ENCODE results near the gene STK11.
"Not testable (repeated sequence)": the region's sequence is repeated elsewhere in the genome, so short reads cannot be mapped to it uniquely, and the experiment has no call there.

STK11 gene

DNA sequence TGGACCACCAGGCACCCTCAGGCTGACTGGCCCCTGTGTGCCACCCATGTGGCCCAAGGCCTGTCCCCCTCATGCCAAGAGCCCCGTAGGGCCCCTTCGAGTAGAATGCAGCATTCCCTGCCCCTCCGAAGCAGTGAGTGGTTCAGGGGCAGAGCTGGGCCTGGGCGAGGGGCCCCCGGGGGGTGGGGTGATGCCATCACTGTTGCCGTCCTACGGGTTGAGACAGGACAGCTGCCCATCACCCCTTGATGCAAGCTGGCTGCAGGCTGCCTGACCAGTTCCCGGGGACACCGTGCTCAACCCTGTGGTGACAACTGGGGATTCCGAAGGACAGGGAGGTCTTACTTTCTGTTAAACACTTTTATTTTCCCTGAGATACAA lies 36.2 kb upstream of the STK11 start:
- no peak for DNase-seq (ENCODE audit: low spot score)

DNA sequence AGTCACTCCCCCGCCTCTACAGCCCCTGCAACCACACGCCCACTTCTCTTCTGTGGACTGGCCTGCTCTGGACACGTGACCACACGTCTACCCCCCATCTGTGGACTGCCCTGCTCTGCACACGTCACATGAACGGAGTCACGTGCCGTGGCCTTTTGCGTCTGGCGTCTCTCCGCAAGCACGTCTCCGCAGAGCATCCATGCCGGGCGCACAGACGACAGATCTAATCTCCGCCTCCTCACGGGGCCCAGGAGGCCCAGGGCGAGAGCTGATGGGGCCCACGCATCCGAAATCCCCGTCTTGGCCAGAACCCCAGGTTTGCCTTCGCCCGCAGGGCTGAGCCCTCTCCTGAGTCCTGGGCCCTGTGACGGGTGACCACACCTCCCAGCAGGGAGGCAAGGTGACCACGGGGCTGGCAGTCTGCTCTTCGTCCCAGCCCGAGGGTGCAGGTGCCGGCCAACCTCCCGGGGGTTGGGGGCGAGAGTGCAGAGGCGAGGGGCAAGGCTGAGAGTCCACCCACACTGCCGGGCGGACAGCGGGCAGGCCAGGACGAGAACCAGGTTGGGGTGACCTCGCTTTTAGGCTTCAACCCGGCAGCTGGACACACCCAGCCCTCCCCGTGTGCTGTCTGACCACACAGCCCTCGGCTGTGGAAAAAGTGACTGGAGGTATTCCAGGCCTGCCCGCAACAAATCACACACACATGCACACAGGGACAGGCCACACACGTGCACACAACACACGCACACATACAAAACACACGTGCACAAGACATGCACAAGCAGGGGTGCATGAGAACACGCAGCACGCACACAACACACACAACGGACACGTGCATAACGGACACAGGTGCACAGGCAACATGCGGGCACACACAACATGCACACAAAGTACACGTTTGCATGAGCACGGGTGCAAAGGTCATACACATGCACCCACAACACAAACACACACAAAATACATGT lies 35.4 kb upstream of the STK11 start:
- no peak for DNase-seq (ENCODE audit: low spot score)

DNA sequence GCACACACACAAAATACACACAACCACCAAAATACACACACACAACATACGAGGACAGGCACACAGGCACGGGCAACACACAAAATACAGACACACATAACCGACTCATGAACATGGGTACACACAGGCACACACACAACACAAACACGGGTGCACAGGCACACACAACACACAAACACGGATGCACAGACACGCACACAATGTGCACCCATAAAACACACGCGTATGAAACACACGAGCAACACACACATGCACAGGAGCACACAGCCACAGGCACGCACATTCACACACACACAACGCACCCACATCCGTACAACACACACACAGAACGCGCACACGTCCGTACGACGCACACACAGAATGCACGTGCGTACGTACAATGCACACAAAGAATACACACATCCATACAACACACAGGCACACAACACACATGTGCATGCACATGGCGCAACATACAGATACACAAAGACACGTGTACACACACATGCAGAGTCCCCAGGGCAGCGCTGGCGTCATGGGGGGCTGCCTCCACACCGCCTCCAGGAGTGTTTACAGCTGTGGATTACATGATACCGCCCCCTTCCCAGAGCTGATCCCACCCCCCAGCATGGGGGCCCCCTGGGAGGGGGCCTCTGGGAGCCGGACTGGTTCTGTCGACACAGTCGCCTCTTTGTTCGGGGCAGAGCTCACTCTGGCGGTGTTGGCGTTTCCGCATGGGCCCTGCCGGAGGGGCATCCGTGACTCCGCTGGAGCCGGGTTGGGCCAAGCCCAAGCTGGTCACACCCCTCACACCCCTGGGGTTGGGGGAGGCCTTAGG lies 34.4 kb upstream of the STK11 start:
- no peak for DNase-seq (ENCODE audit: low spot score)

DNA sequence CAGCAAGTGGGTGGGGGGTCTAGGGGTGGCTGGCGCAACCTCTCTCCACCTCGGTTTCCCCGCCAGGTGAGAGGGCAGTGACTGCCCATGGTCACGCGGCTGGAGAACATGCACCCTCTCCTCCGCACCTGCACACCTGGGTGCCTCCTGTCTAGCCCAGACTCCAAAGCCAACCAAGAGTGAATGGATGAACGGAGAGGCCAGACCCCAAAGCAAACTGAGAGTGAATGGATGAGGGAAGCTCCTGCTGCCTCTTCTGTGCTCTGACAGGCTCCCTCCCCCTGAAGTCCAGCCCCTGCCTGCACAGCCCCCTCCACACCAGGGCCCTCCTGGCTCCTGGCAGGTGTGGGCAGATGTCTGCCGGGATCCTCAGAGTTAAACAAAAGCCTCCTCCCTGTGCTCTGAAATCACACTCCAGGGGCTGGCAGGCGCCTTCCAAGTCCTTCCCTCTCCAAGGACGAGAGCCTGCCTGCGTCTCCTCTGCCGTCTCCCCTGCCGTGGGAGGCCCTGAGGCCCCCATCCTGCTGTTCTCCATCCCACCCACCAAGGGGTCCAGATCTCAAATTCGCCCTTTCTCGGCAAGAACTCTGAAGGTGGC lies 33.7 kb upstream of the STK11 start:
- DNase-seq (ENCODE audit: low spot score) = no peak

DNA sequence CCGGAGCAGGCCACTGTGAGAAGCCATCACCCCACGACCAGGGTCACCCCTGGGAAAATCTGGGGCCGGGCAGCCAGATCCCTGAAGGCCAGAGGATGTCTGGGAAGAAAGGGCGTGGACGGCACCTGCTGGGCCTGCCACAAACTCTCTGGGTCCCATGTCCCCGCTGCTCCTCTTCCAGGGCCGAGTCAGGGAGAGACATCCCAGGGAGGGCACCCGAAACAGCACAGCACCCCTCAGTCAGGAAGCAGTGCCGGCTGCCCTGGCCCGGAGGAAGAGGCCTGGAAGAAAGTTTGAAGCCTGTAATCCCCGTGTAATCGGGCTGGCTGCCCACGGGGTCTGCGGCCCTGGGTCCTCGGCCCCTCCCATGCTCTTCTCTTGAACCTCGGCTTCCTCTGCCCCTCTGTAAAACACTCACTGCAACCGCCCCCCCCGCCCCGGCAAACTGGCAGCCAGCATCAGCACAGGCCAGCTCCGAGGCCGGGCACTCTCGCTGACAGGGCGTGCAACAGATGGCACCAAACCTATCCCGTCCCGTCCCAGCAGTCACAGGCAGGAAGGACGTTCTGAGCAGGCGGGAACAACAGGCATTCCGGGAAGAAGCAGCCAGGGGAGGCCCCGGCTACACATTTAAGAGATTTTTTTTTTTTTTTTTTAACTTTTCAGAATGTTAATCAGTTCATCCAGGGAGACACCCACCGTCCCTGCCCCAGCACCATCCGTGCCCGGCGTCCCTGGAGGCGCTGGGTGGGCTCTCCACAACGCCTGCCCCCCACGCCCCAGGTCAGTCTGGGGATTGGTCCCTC lies 33.0 kb upstream of the STK11 start:
- DNase-seq (ENCODE audit: low spot score) = no peak

DNA sequence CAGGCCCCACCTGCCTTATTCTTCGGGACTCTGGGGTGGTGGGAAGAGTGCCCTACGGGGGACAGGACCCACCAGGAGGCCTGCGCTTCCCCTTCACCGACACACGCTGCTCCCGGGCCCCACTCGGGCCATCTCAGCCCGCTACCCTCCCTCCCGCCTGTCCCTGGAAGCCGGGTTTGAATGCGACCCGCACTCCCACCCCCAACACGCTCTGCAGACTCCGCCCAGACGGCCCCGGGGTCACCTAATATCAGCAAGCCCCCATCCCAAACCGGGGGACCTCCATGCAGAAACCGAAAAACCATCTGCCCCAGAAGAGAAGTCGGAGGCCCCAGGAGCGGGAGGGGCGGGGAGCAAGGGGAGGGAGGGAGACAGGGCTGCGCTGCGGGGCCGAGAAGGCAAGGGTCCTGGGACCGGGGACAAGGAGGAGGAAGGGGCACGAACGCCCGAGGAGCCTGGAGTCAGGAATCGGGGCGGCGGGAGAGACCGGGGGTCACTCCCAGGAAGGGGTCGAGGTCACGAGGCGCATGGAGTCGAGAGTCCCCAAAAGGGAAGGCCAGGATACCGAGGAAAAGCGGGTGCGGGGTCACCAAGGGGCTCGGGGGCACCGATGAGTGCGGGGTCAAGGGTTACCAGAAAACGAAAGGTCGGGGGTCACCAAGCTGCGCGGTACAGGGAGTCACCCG lies 32.3 kb upstream of the STK11 start:
- DNase-seq (ENCODE audit: low spot score) = no peak

DNA sequence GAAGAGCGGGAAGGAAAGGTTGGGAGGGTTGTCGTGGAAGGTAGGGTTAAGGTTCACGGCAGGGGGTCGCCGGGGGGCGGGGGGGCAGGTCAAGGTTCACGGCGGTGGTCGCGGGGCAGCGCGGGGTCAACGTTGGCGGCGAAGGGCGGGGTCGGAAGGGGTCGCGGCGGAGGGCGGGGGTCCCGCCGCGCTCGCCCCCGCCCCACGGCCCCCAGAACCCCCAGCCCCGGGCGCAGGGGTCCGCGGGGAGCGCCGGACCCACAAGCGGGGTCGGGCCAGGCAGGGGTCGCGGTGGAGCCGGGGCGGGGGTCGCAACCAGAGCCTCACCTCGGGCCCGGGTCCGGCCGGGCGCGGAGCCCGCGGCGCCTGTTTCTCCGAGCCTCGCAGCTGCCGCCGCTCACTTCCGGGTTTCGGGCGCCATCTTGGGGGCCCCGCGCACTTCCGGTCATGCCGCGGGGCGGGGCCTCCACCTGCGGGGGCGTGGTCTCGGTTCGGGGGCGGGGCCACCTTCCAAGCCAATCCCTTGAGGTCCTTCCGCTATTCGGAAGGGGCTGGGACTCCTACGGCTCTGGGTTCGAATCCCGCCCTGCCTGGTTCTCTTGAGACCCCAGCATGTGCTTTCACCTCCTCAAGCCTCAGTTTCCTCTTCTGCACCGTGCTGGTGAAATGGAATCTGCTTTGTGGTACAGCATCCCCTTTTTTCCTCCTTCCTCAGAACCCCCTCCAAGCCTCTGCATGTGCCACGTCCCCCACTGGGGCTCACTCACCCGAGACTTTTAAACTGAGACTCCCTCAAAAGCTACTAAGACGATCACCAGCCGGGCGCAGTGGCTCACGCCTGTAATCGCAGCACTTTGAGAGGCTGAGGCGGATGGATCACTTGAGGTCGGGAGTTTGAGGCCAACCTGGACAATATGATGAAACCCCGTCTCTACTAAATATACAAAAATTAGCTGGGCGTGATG lies 31.5 kb upstream of the STK11 start, which contains the start of gene SBNO2:
TSS of gene SBNO2 (minus strand) at position 424 of the 965 bp plus-strand sequence. CDS start 19,992 bp downstream, outside the sequence.
- peak; percentile 94 for DNase-seq (ENCODE audit: low spot score)

DNA sequence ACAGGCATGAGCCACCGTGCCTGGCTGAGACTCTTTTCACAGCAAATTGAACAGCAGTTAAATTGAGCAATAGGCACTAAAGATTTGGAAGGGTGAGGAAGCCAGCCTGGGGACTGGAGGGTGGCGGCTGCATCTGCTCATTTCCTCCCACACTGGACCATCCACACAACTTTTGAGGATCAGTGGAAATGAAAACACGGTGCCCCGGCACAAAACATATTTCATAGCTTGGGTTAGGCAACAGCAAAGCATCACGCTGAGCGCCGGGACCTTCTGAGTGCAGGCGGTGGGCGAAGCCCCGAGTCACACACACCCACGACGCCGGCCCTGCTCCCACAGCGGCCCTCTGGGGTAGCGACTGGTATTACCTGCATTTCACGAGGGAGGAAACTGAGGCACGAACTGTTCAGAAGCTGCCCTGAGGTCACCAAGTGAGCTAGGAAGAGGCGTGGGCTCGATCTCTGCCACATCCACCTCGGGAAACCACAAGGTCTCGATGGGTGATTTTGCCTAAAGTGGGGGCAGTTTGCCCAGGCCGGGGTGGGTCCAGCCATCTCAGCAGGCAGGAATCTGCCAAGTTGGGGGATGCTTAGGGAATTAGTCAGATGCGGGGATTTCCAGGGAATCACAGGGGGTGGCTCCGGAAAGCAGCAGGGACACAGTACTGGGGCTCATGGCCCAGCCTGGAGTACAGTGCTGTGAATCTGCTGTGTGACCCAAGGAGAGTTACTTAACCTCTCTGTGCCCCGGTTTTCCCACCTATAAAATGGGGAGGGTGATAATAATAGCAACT lies 28.1 kb upstream of the STK11 start:
- DNase-seq (ENCODE audit: low spot score) = peak; percentile 60

DNA sequence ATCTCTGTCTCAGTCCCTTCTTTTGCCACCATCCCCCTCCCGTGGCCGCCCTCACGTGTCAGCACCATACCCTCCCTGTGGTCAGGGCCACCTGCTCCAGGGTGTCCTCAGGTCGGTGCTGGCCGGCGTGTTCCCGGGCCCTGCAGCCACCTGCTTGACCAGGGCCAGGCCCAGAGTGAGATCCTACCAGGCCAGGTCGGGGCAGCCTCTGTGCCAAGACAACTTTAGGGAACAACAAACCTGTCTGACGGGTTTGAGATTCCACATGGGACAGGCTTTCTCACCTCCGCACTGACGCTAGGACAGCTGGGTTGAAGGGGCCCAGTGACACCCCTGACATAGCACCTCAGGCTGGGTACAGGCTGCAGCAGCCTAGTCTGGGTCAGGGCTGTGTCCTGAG lies 24.0 kb upstream of the STK11 start:
- no peak for DNase-seq (ENCODE audit: low spot score)

DNA sequence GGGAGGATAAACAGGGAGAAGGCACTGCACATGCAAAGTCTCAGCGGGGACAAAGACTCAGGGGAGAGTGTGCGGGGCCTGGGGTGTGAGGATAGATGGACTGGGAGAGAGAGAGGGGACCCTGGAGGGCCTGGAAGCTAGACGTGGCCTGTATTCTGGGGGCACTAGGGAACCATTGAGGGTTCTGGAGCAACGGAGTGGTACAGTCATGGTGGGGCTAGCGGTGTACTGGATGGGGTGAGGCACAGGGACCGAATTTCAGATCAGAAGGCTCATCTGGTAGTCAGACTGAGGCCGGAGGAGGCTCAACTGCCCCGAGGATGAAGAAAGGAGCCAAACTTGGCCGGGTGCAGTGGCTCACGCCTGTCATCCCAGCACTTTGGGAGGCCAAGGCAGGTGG lies 23.5 kb upstream of the STK11 start:
- DNase-seq (ENCODE audit: low spot score) = no peak

DNA sequence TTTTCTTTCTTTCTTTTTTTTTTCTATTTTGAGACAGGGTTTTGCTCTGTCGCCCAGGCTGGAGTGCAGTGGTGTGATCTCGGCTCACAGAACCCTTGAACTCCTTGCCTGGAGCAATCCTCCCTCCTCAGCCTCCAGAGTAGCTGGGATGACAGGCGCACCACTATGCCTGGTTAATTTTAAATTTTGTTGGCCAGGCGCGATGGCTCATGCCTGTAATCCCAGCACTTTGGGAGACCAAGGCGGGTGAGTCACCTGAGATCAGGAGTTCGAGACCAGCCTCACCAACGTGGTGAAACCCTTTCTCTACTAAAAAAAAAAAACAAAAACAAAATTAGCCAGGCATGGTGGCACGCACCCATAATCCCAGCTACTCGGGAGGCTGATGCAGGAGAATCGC lies 22.9 kb upstream of the STK11 start:
- no peak for DNase-seq (ENCODE audit: low spot score)

DNA sequence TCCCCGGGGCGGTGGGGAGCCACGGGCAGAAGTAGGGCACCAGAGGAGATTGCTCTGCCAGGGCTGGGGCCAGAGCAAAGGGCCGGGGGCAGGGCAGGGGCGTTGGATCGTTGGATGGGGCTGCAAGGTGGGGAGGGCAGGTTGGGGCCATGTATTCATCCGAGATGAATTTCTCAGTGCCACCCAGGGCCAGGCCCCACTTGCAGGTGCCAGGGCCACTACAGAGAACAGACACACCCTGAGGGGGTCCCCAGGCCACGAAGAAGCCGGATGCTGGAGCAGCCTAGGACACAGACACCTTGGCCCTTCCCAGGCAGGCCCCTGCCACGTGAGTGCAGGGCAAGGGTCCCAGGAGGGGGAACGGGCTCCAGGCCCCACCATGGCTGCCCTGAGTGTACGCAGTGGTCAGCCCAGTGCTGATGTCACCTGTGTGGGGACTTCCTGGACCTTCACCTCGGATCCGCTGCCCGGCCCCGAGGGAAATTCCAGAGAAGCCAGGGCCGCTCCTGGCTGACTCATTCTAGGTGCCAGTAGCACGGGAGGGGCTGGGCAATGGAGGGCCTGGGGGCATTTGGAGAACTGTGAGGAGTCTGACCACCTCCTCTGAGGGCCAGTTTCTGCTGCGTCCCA lies 21.9 kb upstream of the STK11 start:
- no peak for DNase-seq (ENCODE audit: low spot score)

DNA sequence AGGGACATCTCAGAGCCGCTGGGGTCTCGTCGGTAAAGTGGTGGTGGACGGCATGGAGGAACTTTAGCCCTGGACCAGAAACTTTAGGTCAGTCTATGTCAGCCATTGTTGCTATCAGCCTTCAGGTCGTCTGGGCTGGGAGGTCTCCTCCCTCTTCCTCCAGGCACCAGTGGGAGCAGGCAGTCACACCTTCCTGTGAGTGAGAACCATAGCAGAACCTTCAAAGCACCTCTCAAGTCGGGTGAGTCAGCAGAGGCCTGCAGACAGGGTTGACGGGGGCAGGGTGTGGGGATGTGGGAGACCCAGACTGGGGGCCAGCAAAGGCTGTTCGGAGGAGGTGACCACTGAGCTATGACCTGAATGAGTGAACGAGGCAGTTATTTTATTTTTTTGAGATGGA lies 16.2 kb upstream of the STK11 start:
- DNase-seq (ENCODE audit: low spot score) = no peak

DNA sequence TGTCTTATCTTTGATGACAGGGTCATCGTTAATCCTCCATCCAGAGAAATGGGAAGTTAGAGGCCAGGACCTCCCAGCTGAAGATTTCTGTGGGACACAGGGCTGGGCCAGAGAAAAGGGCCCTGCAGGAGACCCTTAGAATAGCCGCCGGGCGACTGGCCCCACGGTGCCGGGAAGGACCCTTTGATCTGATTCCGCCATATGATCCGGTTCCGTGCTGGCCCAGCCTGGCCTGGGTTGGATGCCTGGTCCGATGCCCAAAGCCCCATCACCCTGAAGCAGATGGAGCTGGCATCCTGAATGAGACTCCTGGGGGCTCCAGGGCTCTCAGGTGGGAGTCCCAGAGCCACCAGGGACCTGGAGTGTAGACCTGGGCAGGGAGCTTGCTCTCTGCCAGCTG lies 6.0 kb upstream of the STK11 start:
- DNase-seq (ENCODE audit: low spot score) = no peak

DNA sequence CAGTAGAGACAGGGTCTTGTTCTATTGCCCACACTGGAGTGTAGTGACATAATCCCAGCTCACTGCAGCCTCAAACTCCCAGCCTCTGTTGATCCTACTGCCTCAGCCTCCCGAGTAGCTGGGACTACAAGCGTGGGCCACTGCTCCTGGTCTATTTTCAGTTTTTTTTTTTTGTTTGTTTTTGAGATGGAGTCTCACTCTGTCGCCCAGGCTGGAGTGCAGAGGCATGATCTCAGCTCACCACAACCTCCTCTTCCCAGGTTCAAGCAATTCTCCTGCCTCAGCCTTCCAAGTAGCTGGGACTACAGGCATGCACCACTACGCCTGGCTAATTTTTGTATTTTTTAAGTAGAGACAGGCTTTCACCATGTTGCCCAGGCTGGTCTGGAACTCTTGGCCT lies 5.0 kb upstream of the STK11 start:
- DNase-seq (ENCODE audit: low spot score) = not testable (repeated sequence)

DNA sequence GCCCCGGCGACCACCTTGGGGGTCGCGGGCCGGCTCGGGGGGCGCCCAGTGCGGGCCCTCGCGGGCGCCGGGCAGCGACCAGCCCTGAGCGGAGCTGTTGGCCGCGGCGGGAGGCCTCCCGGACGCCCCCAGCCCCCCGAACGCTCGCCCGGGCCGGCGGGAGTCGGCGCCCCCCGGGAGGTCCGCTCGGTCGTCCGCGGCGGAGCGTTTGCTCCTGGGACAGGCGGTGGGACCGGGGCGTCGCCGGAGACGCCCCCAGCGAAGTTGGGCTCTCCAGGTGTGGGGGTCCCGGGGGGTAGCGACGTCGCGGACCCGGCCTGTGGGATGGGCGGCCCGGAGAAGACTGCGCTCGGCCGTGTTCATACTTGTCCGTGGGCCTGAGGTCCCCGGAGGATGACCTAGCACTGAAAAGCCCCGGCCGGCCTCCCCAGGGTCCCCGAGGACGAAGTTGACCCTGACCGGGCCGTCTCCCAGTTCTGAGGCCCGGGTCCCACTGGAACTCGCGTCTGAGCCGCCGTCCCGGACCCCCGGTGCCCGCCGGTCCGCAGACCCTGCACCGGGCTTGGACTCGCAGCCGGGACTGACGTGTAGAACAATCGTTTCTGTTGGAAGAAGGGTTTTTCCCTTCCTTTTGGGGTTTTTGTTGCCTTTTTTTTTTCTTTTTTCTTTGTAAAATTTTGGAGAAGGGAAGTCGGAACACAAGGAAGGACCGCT lies 729 bp downstream of the STK11 start:
- DNase-seq (ENCODE audit: low spot score) = no peak

DNA sequence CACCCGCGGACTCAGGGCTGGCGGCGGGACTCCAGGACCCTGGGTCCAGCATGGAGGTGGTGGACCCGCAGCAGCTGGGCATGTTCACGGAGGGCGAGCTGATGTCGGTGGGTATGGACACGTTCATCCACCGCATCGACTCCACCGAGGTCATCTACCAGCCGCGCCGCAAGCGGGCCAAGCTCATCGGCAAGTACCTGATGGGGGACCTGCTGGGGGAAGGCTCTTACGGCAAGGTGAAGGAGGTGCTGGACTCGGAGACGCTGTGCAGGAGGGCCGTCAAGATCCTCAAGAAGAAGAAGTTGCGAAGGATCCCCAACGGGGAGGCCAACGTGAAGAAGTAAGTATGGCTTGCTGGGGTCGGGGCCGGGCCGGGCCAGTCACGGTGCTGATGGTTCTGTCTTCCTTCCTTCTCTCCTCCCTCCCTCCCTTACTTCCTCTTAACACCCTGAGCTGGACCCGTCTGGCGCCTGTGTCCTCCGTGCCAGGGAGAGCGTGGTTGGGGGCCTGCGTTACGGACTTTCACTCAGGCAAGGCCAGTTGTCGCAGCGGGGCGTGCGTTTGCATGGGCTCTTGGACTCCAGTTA lies 1.4 kb downstream of the STK11 start:
- DNase-seq (ENCODE audit: low spot score) = no peak

DNA sequence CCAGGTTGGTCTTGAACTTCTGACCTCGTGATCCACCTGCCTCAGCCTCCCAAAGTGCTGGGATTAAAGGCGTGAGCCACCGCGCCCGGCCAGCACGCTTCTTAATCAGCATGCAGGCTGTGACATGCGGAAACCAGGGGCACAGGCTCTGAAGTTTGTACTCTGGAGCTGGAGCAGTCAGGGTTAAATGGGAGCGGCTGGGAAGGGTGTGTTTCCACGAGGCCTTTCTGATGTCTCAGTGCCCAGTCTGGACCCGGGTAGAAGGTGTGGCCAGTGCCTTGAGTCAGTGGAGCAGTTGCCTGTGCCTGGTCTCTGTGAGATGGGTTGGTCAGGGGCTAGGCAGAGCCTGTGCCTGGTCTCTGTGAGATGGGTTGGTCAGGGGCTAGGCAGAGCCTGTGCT lies 3.3 kb downstream of the STK11 start:
- not testable (repeated sequence) for DNase-seq (ENCODE audit: low spot score)

Data from left forelimb (tissue), 1 donor.